Astrocyte of the cerebellum (primary cell): ENCODE data around the gene MUC5B.

Source experiments
- DNase-seq: peaks from one replicate; pipeline ENCODE4 v3.0.0-alpha.2; 2011; ENCODE audit warnings: low read depth
- H3K4me3 ChIP-seq: 2 replicates; pipeline ENCODE4 v1.5.1; 2011; ENCODE audit warnings: mild to moderate bottlenecking, low read depth, low read length, moderate library complexity
- CTCF ChIP-seq: IDR thresholded peaks from 2 replicates; pipeline ENCODE4 v1.5.1; 2012; ENCODE audit warnings: low read length, low read depth, moderate library complexity, mild to moderate bottlenecking; ENCODE audit errors: missing control alignments
- in situ Hi-C: cut with HindIII; loops from 2 replicates; pipeline ENCODE4 v1.10.0; 2017; ENCODE audit warnings: low sequenced_read_pairs

The MUC5B gene

GRCh38 chr11:1235901-1236315 is 13.0 kb downstream of the MUC5B start:
- H3K4me3 ChIP-seq, result no peak overlapping the region
- no peak for TF ChIP-seq CTCF
- in situ Hi-C loops, result no loop called here
- DNase-seq, result no peak

- in situ Hi-C loops, result no loop called here
- no peak overlapping the region for H3K4me3 ChIP-seq
- no peak for DNase-seq
- no peak for TF ChIP-seq CTCF
Observed at GRCh38 chr11:1236316-1237127, 13.7 kb downstream of the MUC5B start.

- TF ChIP-seq CTCF, result no peak
- H3K4me3 ChIP-seq, result no peak overlapping the region
- in situ Hi-C loops, result no loop called here
- no peak for DNase-seq
Observed at GRCh38 chr11:1237128-1237580, 14.3 kb downstream of the MUC5B start.

- DNase-seq, result no peak
- in situ Hi-C loops, result no loop called here
- no peak for TF ChIP-seq CTCF
- H3K4me3 ChIP-seq, result no peak overlapping the region
Observed at GRCh38 chr11:1237851-1238250, 15.0 kb downstream of the MUC5B start.

- in situ Hi-C loops, result no loop called here
Observed at GRCh38 chr11:1238767-1239595, 16.1 kb downstream of the MUC5B start.

More at GRCh38 chr11:1238767-1239595, 16.1 kb downstream of the MUC5B start:
- no peak overlapping the region for H3K4me3 ChIP-seq
- DNase-seq, result no peak
- TF ChIP-seq CTCF, result no peak
